Measurements from ENCODE around the gene TMBIM6. TPM values are rescaled to one million over a fixed set of nuclear protein-coding genes. Genes with fewer than 3 reads are reported as not detected.

The TMBIM6 gene
- 100 to 1,000 TPM; 205 to 533 (median 229) TPM for total RNA-seq

- H3K4me3 ChIP-seq: peak within 1 kb of the TSS; percentile 69 to 88 (median 72)
- ATAC-seq (replicated peaks in 6 of 8): peak; percentile 84 to 97 (median 94)
- 0 to 20% (median 10%) methylated on average over 7 to 24 of the region's 50 CpGs; no CpG with 5 or more reads in 2 of the 10 experiments for WGBS, 10 experiments
- H3K27ac ChIP-seq: peak within 1 kb of the TSS; percentile 95
- H3K4me1 ChIP-seq (replicated peaks in 1 of 2): peaks cover 7 to 22% of the 10 kb centered on the region in 2 donors
- in situ Hi-C loops (cut with MboI; ENCODE audit: low pct_unique_long_range_greater_than_20kb in 2 of 9, low sequenced_read_pairs in 9 of 9, unreplicated experiment in 9 of 9): no loop called here
These were observed at the start of gene TMBIM6 for GRCh38 chr12:49740930-49741881. Gene TMBIM6, plus strand, starts transcription at chr12:49741557. Its CDS starts 10,937 bp downstream, at chr12:49752494.

GRCh38 chr12:49692851-49693250, 48.5 kb upstream of the TMBIM6 start:
- no peak for ATAC-seq (replicated peaks in 6 of 8)
- no peaks in the 10 kb centered on the region for H3K4me1 ChIP-seq (replicated peaks in 1 of 2)
- no peak overlapping the region for H3K27ac ChIP-seq
- 59 to 100% (median 75%) methylated on average over 2 to 3 of the region's 3 CpGs; no CpG with 5 or more reads in 1 of the 10 experiments for WGBS, 10 experiments
- no peak overlapping the region for H3K4me3 ChIP-seq
- in situ Hi-C loops (cut with MboI; ENCODE audit: low pct_unique_long_range_greater_than_20kb in 2 of 9, low sequenced_read_pairs in 9 of 9, unreplicated experiment in 9 of 9): no loop called here

GRCh38 chr12:49693931-49694444, 47.4 kb upstream of the TMBIM6 start:
- no peak overlapping the region for H3K4me3 ChIP-seq
- peak in 1 of 8 experiments; percentile 32 for ATAC-seq (replicated peaks in 6 of 8)
- peaks cover 0 to 7% of the 10 kb centered on the region in 2 donors for H3K4me1 ChIP-seq (replicated peaks in 1 of 2)
- WGBS, 10 experiments: 76 to 100% (median 96%) methylated on average over 2 to 8 of the region's 8 CpGs
- in situ Hi-C loops (cut with MboI; ENCODE audit: low pct_unique_long_range_greater_than_20kb in 2 of 9, low sequenced_read_pairs in 9 of 9, unreplicated experiment in 9 of 9): no loop called here
- no peak overlapping the region for H3K27ac ChIP-seq

GRCh38 chr12:49696723-49697122, 44.6 kb upstream of the TMBIM6 start:
- no peak for ATAC-seq (replicated peaks in 6 of 8)
- Histone ChIP-seq H3K4me1 (replicated peaks in 1 of 2) (peaks cover 0 to 7% of the 10 kb centered on the region in 2 donors), H3K4me3 (no peak overlapping the region), H3K27ac (no peak overlapping the region)
- in situ Hi-C loops (cut with MboI; ENCODE audit: low pct_unique_long_range_greater_than_20kb in 2 of 9, low sequenced_read_pairs in 9 of 9, unreplicated experiment in 9 of 9): no loop called here

GRCh38 chr12:49697808-49698207, 43.5 kb upstream of the TMBIM6 start:
- H3K4me3 ChIP-seq: no peak overlapping the region
- H3K27ac ChIP-seq: no peak overlapping the region
- peaks cover 0 to 7% of the 10 kb centered on the region in 2 donors for H3K4me1 ChIP-seq (replicated peaks in 1 of 2)
- ATAC-seq (replicated peaks in 6 of 8): no peak
- in situ Hi-C loops (cut with MboI; ENCODE audit: low pct_unique_long_range_greater_than_20kb in 2 of 9, low sequenced_read_pairs in 9 of 9, unreplicated experiment in 9 of 9): no loop called here
- WGBS, 10 experiments: 62 to 100% (median 90%) methylated on average over 1 to 4 of the region's 4 CpGs; no CpG with 5 or more reads in 1 of the 10 experiments

- WGBS, 10 experiments: 19 to 42% (median 26%) methylated on average over 1 to 6 of the region's 8 CpGs; no CpG with 5 or more reads in 2 of the 10 experiments
- peaks cover 0 to 7% of the 10 kb centered on the region in 2 donors for H3K4me1 ChIP-seq (replicated peaks in 1 of 2)
- H3K27ac ChIP-seq: no peak overlapping the region
- in situ Hi-C loops (cut with MboI; ENCODE audit: low pct_unique_long_range_greater_than_20kb in 2 of 9, low sequenced_read_pairs in 9 of 9, unreplicated experiment in 9 of 9): no loop called here
- no peak overlapping the region for H3K4me3 ChIP-seq
- ATAC-seq (replicated peaks in 6 of 8): peak in 4 of 8 experiments; percentile 22 to 69 (median 34)
These were observed 42.5 kb upstream of the TMBIM6 start for GRCh38 chr12:49698619-49699545.

GRCh38 chr12:49702009-49702408, 39.3 kb upstream of the TMBIM6 start:
- ATAC-seq (replicated peaks in 6 of 8): no peak
- in situ Hi-C loops (cut with MboI; ENCODE audit: low pct_unique_long_range_greater_than_20kb in 2 of 9, low sequenced_read_pairs in 9 of 9, unreplicated experiment in 9 of 9): loop anchor here in 1 of 9 experiments (10.0 kb wide), 1 partner anchor 57 kb away; no protein-coding TSS in a partner anchor
- 75 to 100% (median 100%) methylated on average over 1 to 3 of the region's 3 CpGs; no CpG with 5 or more reads in 2 of the 10 experiments for WGBS, 10 experiments
- H3K4me1 ChIP-seq (replicated peaks in 1 of 2): peaks cover 7 to 18% of the 10 kb centered on the region in 2 donors
- H3K4me3 ChIP-seq: no peak overlapping the region
- no peak overlapping the region for H3K27ac ChIP-seq

- no peak overlapping the region for H3K4me3 ChIP-seq
- no peak for ATAC-seq (replicated peaks in 6 of 8)
- H3K27ac ChIP-seq: no peak overlapping the region
- in situ Hi-C loops (cut with MboI; ENCODE audit: low pct_unique_long_range_greater_than_20kb in 2 of 9, low sequenced_read_pairs in 9 of 9, unreplicated experiment in 9 of 9): loop anchor here in 1 of 9 experiments (10.0 kb wide), 1 partner anchor 58 kb away; no protein-coding TSS in a partner anchor
- peaks cover 7 to 18% of the 10 kb centered on the region in 2 donors for H3K4me1 ChIP-seq (replicated peaks in 1 of 2)
These were observed 38.6 kb upstream of the TMBIM6 start for GRCh38 chr12:49702676-49703215.

GRCh38 chr12:49703647-49704137, 37.7 kb upstream of the TMBIM6 start:
- ATAC-seq (replicated peaks in 6 of 8): no peak
- in situ Hi-C loops (cut with MboI; ENCODE audit: low pct_unique_long_range_greater_than_20kb in 2 of 9, low sequenced_read_pairs in 9 of 9, unreplicated experiment in 9 of 9): loop anchor here in 1 of 9 experiments (10.0 kb wide), 1 partner anchor 59 kb away; no protein-coding TSS in a partner anchor
- 0 to 100% (median 71%) methylated on average over 1 to 3 of the region's 3 CpGs; no CpG with 5 or more reads in 2 of the 10 experiments for WGBS, 10 experiments
- peaks cover 7 to 14% of the 10 kb centered on the region in 2 donors for H3K4me1 ChIP-seq (replicated peaks in 1 of 2)
- H3K27ac ChIP-seq: no peak overlapping the region
- H3K4me3 ChIP-seq: no peak overlapping the region

- WGBS, 10 experiments: 43 to 78% (median 69%) methylated on average over 3 to 8 of the region's 10 CpGs; no CpG with 5 or more reads in 2 of the 10 experiments
- ATAC-seq (replicated peaks in 6 of 8): no peak
- Histone ChIP-seq H3K4me3 (peak overlapping the region; percentile 63 to 98 (median 73)), H3K4me1 (replicated peaks in 1 of 2) (peaks cover 7 to 11% of the 10 kb centered on the region in 2 donors), H3K27ac (no peak overlapping the region)
- in situ Hi-C loops (cut with MboI; ENCODE audit: low pct_unique_long_range_greater_than_20kb in 2 of 9, low sequenced_read_pairs in 9 of 9, unreplicated experiment in 9 of 9): loop anchor here in 1 of 9 experiments (10.0 kb wide), 1 partner anchor 61 kb away; no protein-coding TSS in a partner anchor
These were observed 35.8 kb upstream of the TMBIM6 start for GRCh38 chr12:49705479-49706134.

GRCh38 chr12:49706351-49707127, 34.8 kb upstream of the TMBIM6 start:
- Histone ChIP-seq H3K27ac (peak overlapping the region; percentile 42 to 85), H3K4me1 (replicated peaks in 1 of 2) (peaks cover 7 to 11% of the 10 kb centered on the region in 2 donors), H3K4me3 (peak overlapping the region; percentile 63 to 98 (median 73))
- in situ Hi-C loops (cut with MboI; ENCODE audit: low pct_unique_long_range_greater_than_20kb in 2 of 9, low sequenced_read_pairs in 9 of 9, unreplicated experiment in 9 of 9): loop anchor here in 1 of 9 experiments (10.0 kb wide), 1 partner anchor 62 kb away; no protein-coding TSS in a partner anchor
- 11 to 70% (median 30%) methylated on average over 1 to 2 of the region's 43 CpGs; no CpG with 5 or more reads in 7 of the 10 experiments for WGBS, 10 experiments
- ATAC-seq (replicated peaks in 6 of 8): peak; percentile 12 to 54 (median 46)

All from motor neuron (in vitro differentiated cells).